H1 (cell line): Measurements from ENCODE around the gene CD44. TPM values are rescaled to one million over a fixed set of nuclear protein-coding genes. Genes with fewer than 3 reads are reported as not detected.

Source experiments
- CTCF ChIA-PET: fragments of 300-600 bp; sonication (Branson Sonifier 250); formaldehyde crosslinking; loops from one replicate; lab custom pipeline; 2021; ENCODE audit not compliant: partially characterized antibody; lab: Charles Lee
- POLR2A ChIA-PET: fragments of 300-600 bp; sonication (Branson Sonifier 250); formaldehyde crosslinking; loops from one replicate; lab custom pipeline; 2021; ENCODE audit warnings: inconsistent platforms; ENCODE audit not compliant: partially characterized antibody; lab: Charles Lee
- DNase-seq, 2 experiments: peaks; one replicate each; pipeline versions ENCODE4 v3.0.0 to v3.0.0-alpha.2; 2010 to 2022; ENCODE audit warnings: low spot score in 2 of 2, low read depth in 1 of 2, mixed read lengths in 1 of 2
- FAIRE-seq: peaks from 2 replicates; lab custom pipeline; 2011; peaks lifted over from hg19 to GRCh38; lab: Jason Lieb, UNC
- H2AFZ ChIP-seq: 2 replicates; pipeline ENCODE4 v1.8.1; 2012; ENCODE audit warnings: low read length, inconsistent platforms
- H2AK5ac ChIP-seq: 2 replicates; pipeline ENCODE4 v1.6.1; 2013; ENCODE audit warnings: low read depth, low read length
- H2BK120ac ChIP-seq: replicated peaks from 2 replicates; pipeline ENCODE3; 2013; ENCODE audit warnings: low read depth, low read length, inconsistent platforms
- H2BK12ac ChIP-seq: 2 replicates; pipeline ENCODE4 v1.6.1; 2013; ENCODE audit warnings: low read depth, low read length
- H2BK15ac ChIP-seq: 2 replicates; pipeline ENCODE4 v1.6.1; 2013; ENCODE audit warnings: low read length
- H2BK20ac ChIP-seq: 2 replicates; pipeline ENCODE4 v1.6.1; 2013; ENCODE audit warnings: low read length
- H2BK5ac ChIP-seq: 2 replicates; pipeline ENCODE4 v1.6.1; 2013; ENCODE audit warnings: low read depth, low read length
- H3K14ac ChIP-seq: 2 replicates; pipeline ENCODE4 v1.6.1; 2013; ENCODE audit warnings: inconsistent platforms; ENCODE audit not compliant: insufficient read length
- H3K18ac ChIP-seq: 2 replicates; pipeline ENCODE4 v1.6.1; 2013; ENCODE audit warnings: low read length; ENCODE audit errors: extremely low read depth
- H3K23ac ChIP-seq: 2 replicates; pipeline ENCODE4 v1.6.1; 2013; ENCODE audit warnings: inconsistent platforms; ENCODE audit not compliant: insufficient read length
- H3K23me2 ChIP-seq: 2 replicates; pipeline ENCODE4 v1.6.1; 2013; ENCODE audit warnings: low read depth, low read length
- H3K27ac ChIP-seq: 2 replicates; pipeline ENCODE4 v1.6.1; 2011; ENCODE audit warnings: low read depth, low read length, inconsistent platforms
- H3K27me3 ChIP-seq, 4 experiments: replicated peaks in 1 of 4; 1 replicate in 1 of 4; 2 replicates in 3 of 4; pipeline versions ENCODE4 v1.6.1 to v1.8.1; 2011 to 2013; ENCODE audit warnings: low read length in 3 of 4, mild to moderate bottlenecking in 3 of 4, inconsistent platforms in 2 of 4, mixed read lengths in 2 of 4, moderate library complexity in 1 of 4; ENCODE audit not compliant: control insufficient read depth in 3 of 4, insufficient read depth in 3 of 4; ENCODE audit errors: extremely low read depth in 1 of 4
- H3K36me3 ChIP-seq, 4 experiments: 2 replicates each; pipeline versions ENCODE4 v1.6.1 to v1.8.1; 2011 to 2013; ENCODE audit warnings: mild to moderate bottlenecking in 4 of 4, low read length in 3 of 4, moderate library complexity in 2 of 4, control low read depth in 1 of 4, inconsistent platforms in 1 of 4; ENCODE audit not compliant: insufficient read depth in 4 of 4, control insufficient read depth in 2 of 4
- H3K4ac ChIP-seq: replicated peaks from 2 replicates; pipeline ENCODE3; 2013; ENCODE audit warnings: low read length, low read depth, mixed read lengths, inconsistent platforms; ENCODE audit not compliant: insufficient read length
- H3K4me1 ChIP-seq, 4 experiments: replicated peaks in 1 of 4; 1 replicate in 1 of 4; 2 replicates in 3 of 4; pipeline versions ENCODE4 v1.6.1 to v1.8.1; 2011 to 2013; ENCODE audit warnings: low read length in 3 of 4, inconsistent platforms in 2 of 4, mixed read lengths in 1 of 4; ENCODE audit not compliant: insufficient read depth in 4 of 4, control insufficient read depth in 3 of 4
- H3K4me2 ChIP-seq, 2 experiments: 2 replicates each; pipeline versions ENCODE4 v1.6.1 to v1.8.1; 2011 to 2013; ENCODE audit warnings: low read depth in 2 of 2, low read length in 2 of 2, control low read depth in 1 of 2, inconsistent platforms in 1 of 2, mild to moderate bottlenecking in 1 of 2; ENCODE audit not compliant: insufficient read depth in 1 of 2
- H3K4me3 ChIP-seq, 4 experiments: fragments of 200-600, 300-600 bp in 1 of 4; sonication (generic), shearing (Covaris generic), sonication (Bioruptor Twin) in 1 of 4; 2 replicates each; pipeline versions ENCODE4 v1.5.1 to v1.8.1; 2011 to 2016; ENCODE audit warnings: low read length in 4 of 4, low read depth in 3 of 4, control low read depth in 2 of 4, inconsistent platforms in 2 of 4, mild to moderate bottlenecking in 2 of 4, mixed read lengths in 1 of 4, moderate library complexity in 1 of 4; ENCODE audit not compliant: insufficient read depth in 2 of 4; ENCODE audit errors: extremely low read depth in 1 of 4
- H3K56ac ChIP-seq: replicated peaks from 2 replicates; pipeline ENCODE3; 2013; ENCODE audit warnings: low read depth, mild to moderate bottlenecking, mixed read lengths, low read length, inconsistent platforms; ENCODE audit not compliant: insufficient read length
- H3K79me1 ChIP-seq: 2 replicates; pipeline ENCODE4 v1.6.1; 2013; ENCODE audit warnings: low read depth, low read length, control low read depth
- H3K79me2 ChIP-seq, 2 experiments: 2 replicates each; pipeline versions ENCODE4 v1.6.1 to v1.8.1; 2012 to 2013; ENCODE audit warnings: low read length in 2 of 2, mild to moderate bottlenecking in 2 of 2, inconsistent platforms in 1 of 2; ENCODE audit not compliant: insufficient read depth in 2 of 2, control insufficient read depth in 1 of 2
- H3K9ac ChIP-seq, 4 experiments: replicated peaks in 1 of 4; 1 replicate in 1 of 4; 2 replicates in 3 of 4; pipeline versions ENCODE4 v1.6.1 to v1.8.1; 2011 to 2013; ENCODE audit warnings: low read depth in 3 of 4, low read length in 3 of 4, control low read depth in 2 of 4, mild to moderate bottlenecking in 2 of 4, moderate library complexity in 2 of 4, inconsistent platforms in 1 of 4; ENCODE audit errors: extremely low read depth in 1 of 4
- H3K9me3 ChIP-seq, 2 experiments: 2 replicates each; pipeline versions ENCODE4 v1.6.1 to v1.8.1; 2012 to 2013; ENCODE audit warnings: mild to moderate bottlenecking in 2 of 2, moderate library complexity in 2 of 2, control low read depth in 1 of 2, inconsistent platforms in 1 of 2, low read depth in 1 of 2, low read length in 1 of 2, mixed read lengths in 1 of 2; ENCODE audit not compliant: insufficient read depth in 2 of 2
- H4K20me1 ChIP-seq, 2 experiments: replicated peaks in 1 of 2; 2 replicates each; pipeline versions ENCODE3 to v1.8.1; 2011 to 2013; ENCODE audit warnings: inconsistent platforms in 2 of 2, low read length in 2 of 2, mild to moderate bottlenecking in 1 of 2; ENCODE audit not compliant: insufficient read depth in 2 of 2, control insufficient read depth in 1 of 2
- H4K5ac ChIP-seq: 2 replicates; pipeline ENCODE4 v1.6.1; 2013; ENCODE audit warnings: low read length, low read depth, mixed read lengths, inconsistent platforms; ENCODE audit not compliant: insufficient read length
- H4K8ac ChIP-seq: 2 replicates; pipeline ENCODE4 v1.8.0; 2013; ENCODE audit warnings: mild to moderate bottlenecking, moderate library complexity, low read length, inconsistent platforms; ENCODE audit not compliant: insufficient read depth; ENCODE audit errors: extremely low read depth
- H4K91ac ChIP-seq: replicated peaks from 2 replicates; pipeline ENCODE3; 2013; ENCODE audit warnings: low read length, mixed read lengths, inconsistent platforms; ENCODE audit not compliant: insufficient read length
- ATF2 ChIP-seq: IDR thresholded peaks from 2 replicates; pipeline ENCODE4 v1.6.1; 2012; ENCODE audit warnings: low read length, inconsistent platforms
- GTF2F1 ChIP-seq: IDR thresholded peaks from 2 replicates; pipeline ENCODE4 v1.6.1; 2012; ENCODE audit warnings: low read depth, low read length, improper control_type of control experiment, borderline replicate concordance
- HDAC6 ChIP-seq: IDR thresholded peaks from one replicate; pipeline ENCODE4 v1.7.1; 2012; ENCODE audit warnings: low read depth, mild to moderate bottlenecking, inconsistent platforms, low read length, moderate library complexity
- KDM1A ChIP-seq: fragments of 200-600, 300-600 bp; sonication (generic); IDR thresholded peaks from 2 replicates; pipeline ENCODE4 v1.7.1; 2016; ENCODE audit warnings: mild to moderate bottlenecking, low read length, borderline replicate concordance
- RNF2 ChIP-seq: fragments of 200-900, 300-1000 bp; sonication (generic); IDR thresholded peaks from 2 replicates; pipeline ENCODE4 v1.7.1; 2016; ENCODE audit warnings: borderline replicate concordance, low read depth, mild to moderate bottlenecking, antibody characterized with exemption, low read length; ENCODE audit not compliant: poor library complexity, severe bottlenecking; ENCODE audit errors: missing control alignments
- USF2 ChIP-seq: IDR thresholded peaks from 2 replicates; pipeline ENCODE4 v1.6.1; 2011; ENCODE audit warnings: low read length, improper control_type of control experiment
- WGBS, 2 experiments: shearing (Covaris generic) in 1 of 2; methylation state at CpG; one replicate each; pipeline versions ENCODE4 v1.1.6 to v1.1.7; 2013 to 2015; ENCODE audit warnings: low lambda C conversion rate in 2 of 2, mixed read lengths in 2 of 2, inconsistent platforms in 1 of 2, low coverage in 1 of 2, missing lambda C conversion rate in 1 of 2; ENCODE audit not compliant: insufficient replicate concordance in 2 of 2, insufficient coverage in 1 of 2, insufficient read length in 1 of 2; ENCODE audit errors: extremely low coverage in 1 of 2, missing lambda C conversion rate in 1 of 2; 5-methylcytosine and 5-hydroxymethylcytosine counted together
- polyA plus RNA-seq, 7 experiments: library from polyadenylated mRNA; depleted of rRNA in 3 of 7; stranded (reverse) in 5 of 7; unstranded in 2 of 7; fragments of >200 nt in 5 of 7; fragments of 200-250 nt in 2 of 7; gene quantifications; 1 replicate in 5 of 7; 2 replicates in 1 of 7; 4 replicates in 1 of 7; pipeline versions ENCODE4 v1.2.1 to v1.2.3, GENCODE V29; 2011 to 2013; ENCODE audit warnings: missing spikeins in 2 of 7, mixed read lengths in 2 of 7
- total RNA-seq: library from RNA; stranded (reverse); fragmentation: NEBNext Ultra II Directional; extraction: Animal tissue kit (Norgen Biotek cat#: 25700); gene quantifications from 2 replicates; pipeline ENCODE4 v1.2.1, GENCODE V29; 2021

Gene CD44
- total and polyA plus RNA-seq, 2 of the 8 experiments (the other 6 are each of a cell fraction or from before 2014, with no cell fraction given): 11.8 to 13.7 TPM

- Histone ChIP-seq H3K9ac (no peak overlapping the region), H3K27ac (no peak overlapping the region), H3K14ac (no peak overlapping the region), H3K27me3 (no peaks in the 10 kb centered on the region; a peak in 2 of 7 replicates), H3K79me1 (no peaks in the 10 kb centered on the region), H3K4me3 (no peak overlapping the region), H2BK15ac (no peak overlapping the region), H3K23ac (no peak overlapping the region), H3K56ac (no peak overlapping the region), H2BK5ac (no peak overlapping the region), H4K5ac (no peak overlapping the region), H3K36me3 (no peaks in the 10 kb centered on the region), H3K79me2 (no peaks in the 10 kb centered on the region), H3K4me2 (no peak overlapping the region), H4K8ac (no peak overlapping the region), H3K9me3 (no peaks in the 10 kb centered on the region), H2BK12ac (no peak overlapping the region), H2AK5ac (no peak overlapping the region), H3K4me1 (peaks cover 0 to 2% (median 2%) of the 10 kb centered on the region in 4 experiments; a peak in 4 of 7 replicates), H2BK20ac (no peak overlapping the region), H4K91ac (no peak overlapping the region), H3K4ac (no peak overlapping the region), H4K20me1 (no peaks in the 10 kb centered on the region), H3K23me2 (no peaks in the 10 kb centered on the region), H2BK120ac (no peak overlapping the region), H2AFZ (no peak overlapping the region), H3K18ac (no peak overlapping the region)
- FAIRE-seq (no peak), DNase-seq (no peak)
- 73% methylated on average over 2 of the region's 4 CpGs; no CpG with 5 or more reads in 1 of the 2 experiments for WGBS, 2 experiments
- ChIA-PET POLR2A (no interaction called here), CTCF (interaction anchor here (0.7 to 2.0 kb wide), 7 partner anchors 8 to 313 kb away, joined by 3 to 9 read pairs (median 4); no protein-coding TSS in a partner anchor)
- TF ChIP-seq USF2: no peak
- TF ChIP-seq RNF2: no peak
- TF ChIP-seq ATF2: no peak
- TF ChIP-seq KDM1A: no peak
- no peak for TF ChIP-seq GTF2F1
- TF ChIP-seq HDAC6: no peak
Measured at GRCh38 chr11:35239471-35240075, 100.6 kb downstream of the CD44 start.
